GM19328 (cell line): Measurements from ENCODE around the gene HDAC9.

Experiments used
- ATAC-seq: cut with Tn5 transposase; IDR thresholded peaks from one replicate; pipeline ENCODE4 v1.9.1; 2021; ENCODE audit warnings: mild to moderate bottlenecking, moderate library complexity; ENCODE audit not compliant: unreplicated experiment

Gene HDAC9

DNA sequence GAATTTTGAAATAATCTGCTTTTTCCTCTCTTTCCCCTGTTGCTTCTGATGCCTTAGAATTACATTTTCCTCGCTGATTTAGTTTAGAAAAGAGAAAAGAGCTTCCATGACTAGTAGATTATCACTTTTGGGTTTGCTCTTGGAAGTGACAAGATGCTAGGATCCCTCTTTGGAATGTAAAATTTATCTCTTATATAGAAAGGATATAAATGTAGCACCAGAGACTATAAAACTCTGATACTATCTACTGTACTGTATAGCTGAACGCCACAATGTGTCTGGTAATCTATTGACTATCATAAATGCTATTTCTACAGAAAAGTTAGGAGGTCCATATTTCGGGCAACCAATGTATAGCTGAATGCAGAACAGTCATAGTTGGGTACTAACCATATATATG, 1.1 kb upstream of the HDAC9 start:
- ATAC-seq: no peak

DNA sequence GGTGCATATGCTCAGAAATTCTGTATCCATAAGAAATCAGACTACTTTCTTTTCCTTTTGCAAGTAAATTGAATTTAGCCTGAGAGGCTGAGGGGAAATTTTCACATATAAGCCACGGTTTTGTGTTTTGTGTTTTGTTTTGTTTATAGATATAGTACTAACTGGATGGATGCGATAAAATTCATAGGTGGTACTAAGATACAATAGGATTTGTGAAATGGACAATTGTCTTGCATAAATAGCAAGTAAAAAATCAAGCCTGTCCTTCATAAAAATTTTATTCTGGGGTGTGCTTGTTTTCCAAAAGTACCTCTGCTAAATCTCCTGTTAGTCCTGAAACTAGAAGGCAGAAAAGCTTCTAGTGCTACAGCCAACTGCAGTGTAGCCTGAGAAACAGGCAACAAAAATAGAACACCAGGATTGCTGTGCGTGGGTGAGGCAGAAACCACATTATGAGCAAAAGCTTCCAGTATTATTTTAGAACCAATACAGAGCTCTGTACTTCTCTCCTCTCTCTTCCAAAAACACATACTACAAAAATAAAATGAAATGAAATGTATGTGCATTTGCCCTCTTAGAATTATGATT, 634 bp upstream of the HDAC9 start:
- peak; percentile 40 for ATAC-seq

DNA sequence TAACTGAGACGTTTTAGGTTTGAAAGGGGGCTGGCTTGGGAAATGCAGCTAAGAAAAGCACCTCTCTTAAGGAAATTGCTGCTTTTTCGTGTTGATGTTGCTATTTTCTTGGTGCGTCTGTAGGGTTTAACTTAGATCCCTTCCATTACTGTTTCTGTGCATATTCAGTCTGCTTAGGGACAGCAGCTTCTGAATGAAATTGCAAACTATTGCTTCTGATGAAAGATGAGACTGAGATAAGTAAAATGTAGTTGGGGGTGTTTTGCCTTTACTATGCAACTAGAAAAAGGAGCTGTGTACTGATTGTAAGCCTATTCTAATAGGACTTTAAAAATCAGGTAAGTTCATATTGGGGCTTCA, 772 bp downstream of the HDAC9 start:
- no peak for ATAC-seq

DNA sequence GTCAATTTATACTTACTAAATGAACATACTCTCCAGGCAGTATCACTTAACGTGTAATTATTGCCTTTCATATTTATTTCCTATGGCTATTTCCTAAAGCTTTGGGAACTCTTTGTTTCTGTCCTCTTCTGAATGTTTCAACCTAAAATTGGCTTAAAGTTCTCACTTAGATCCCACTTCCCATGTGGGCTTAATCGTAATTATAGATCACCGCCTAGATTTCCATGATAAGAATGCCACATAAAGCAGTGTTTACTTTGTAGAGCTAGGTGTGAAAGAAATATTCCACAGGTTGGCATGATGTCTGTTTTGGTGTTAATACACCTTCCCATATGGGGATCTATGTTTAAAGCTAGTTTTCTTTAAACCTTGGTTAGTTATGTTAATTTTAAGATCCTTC, 1.5 kb downstream of the HDAC9 start:
- ATAC-seq: no peak

DNA sequence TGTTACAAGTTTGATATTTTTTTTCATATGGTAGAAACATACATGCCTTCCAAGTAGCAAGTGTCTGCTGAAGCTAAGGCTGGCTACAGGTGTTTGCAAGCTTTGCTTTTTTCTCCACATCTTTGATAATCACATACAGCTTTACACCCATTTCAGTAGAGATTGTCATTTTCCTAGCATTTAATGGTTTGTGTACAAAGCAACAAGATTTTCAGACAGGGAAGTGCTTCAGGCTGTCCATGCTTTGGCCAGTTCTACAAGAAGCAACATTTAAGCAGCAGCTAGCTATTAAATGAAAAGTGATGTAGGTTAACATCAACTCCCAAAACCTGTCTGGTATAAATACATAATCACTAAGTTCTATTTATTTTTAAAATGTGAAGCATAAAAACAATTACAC, 2.3 kb downstream of the HDAC9 start:
- no peak for ATAC-seq

DNA sequence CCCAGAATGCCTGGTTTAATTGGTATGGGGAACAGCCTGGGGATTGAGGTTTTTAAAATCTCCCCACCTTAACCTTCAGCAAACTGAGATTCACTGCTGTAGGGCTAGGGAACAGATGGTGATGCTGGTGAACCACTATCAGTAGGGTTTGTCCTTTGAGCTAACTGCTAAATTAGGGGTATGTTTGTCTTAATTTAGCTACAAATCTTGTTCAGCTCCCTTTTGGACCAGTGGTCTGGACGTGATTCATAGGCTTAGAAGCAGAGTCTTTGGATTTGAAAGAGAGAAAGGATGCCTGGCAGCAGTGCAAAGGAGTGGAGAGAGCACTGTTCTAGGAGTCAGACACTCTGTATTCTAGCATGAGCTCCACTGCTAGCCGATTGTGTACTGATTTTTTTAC, 2.8 kb downstream of the HDAC9 start:
- no peak for ATAC-seq

DNA sequence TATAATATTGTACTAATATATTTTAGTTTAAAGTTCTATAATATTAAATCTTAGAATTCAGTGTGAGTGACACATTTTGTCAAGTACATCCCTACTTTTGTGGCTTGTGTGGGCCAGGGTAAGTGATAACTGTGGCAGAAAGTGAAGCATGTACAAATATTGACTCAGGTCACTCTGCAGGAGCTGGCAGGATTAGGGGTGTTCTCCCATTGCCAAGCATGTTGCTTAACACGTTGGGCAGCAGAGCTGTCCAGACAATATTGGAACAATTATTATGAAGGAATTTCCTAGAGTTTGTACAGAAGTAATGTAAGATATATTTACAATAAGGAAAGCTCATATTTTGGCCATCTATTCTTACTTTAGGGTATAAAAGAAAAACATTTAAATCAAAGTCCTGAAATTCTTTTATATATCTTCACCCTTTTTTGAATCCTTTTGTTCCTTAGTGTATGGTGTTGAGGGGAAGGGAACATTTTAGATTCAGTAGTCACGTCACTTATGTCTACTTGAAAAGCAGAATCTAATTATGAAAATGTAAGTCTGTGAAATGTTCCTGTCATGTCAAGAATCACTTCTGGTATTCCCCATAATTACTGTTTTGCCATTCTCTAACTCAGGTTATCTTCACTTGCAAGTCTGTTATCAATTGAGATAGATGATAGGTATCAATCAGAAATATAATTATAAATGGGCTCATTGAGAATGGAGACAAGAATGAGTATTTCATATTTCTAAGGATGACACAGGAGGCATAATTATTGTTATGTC, 4.0 kb downstream of the HDAC9 start:
- ATAC-seq: no peak

DNA sequence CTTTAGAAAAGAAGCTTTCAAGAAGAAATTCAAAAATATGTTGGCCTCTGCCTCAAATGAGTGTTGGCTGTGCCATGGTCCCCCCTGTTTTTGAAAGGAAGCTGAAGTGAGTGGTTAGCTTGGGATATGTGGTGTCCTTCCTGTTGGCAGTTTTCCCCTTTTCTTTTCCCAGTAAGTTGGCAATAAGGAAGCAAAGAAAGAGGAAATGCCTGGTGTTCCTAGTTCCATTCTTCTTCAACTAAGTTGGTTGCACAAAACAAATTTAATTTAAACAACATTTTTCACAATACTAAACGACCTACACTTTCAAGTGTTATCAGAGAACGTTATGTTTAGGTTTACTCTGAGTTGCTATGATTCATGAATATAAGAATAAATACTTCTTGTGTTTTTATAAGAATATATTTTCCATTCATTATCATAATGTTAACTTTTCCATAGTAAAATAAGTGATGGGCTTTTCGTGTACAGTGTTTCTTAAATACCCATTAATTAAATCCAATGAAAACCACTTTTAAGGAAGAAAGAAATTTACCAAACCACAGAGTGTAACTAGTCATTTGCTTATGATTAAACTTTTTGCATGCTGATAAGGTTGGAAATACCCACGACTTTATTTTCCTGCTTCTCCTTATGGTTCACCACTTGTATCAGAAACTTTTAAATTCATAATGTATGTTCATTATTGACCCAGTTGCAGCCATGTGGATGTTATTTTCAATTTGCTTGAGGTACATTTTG, 7.7 kb downstream of the HDAC9 start:
- no peak for ATAC-seq

DNA sequence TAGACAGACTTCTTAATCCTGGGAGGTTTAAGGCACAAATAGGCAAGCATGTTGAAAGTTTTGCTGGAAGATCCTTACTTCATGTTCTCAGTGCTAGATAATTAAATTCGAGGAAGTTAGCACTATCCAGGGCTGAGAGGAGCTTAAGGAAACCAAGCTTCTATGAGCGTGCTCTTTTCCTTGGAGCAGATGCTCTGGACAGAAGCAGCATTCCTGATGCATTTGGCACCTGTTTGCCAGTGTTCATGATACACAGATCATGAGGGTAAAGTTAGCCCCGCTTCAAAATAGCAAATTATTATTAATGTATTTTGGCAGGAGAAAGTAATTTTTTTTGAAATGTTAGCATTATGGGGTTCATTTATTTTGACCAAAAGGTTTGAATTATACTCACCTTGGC, 9.4 kb downstream of the HDAC9 start:
- no peak for ATAC-seq

DNA sequence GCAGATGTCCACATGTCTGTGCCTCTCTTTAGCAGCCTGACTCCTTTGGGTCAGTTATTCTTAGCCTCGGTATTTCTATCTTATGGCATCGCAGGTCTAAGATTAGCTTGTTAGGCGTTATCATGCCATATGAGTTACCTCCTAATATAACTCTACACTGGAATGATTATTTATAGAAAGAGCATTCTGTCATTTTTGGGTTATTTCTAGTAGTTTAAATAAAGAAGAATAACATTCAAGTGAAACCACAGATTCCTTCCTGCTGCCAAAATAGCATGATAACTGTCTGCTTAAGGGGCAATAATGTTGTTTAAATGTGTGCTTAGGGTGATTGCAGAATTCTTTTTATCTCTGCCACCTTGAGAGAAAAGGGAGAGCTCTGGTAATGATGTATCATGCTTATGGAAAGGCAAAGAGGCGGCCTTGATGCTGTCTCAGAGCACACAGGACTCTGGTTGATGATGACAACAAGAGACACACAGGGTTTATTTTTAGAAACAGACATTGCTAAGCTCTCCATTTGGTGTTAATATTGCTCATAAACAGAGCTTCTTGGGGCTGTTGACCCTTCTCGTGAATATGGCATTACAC, 10.4 kb downstream of the HDAC9 start:
- ATAC-seq: peak; percentile 45

DNA sequence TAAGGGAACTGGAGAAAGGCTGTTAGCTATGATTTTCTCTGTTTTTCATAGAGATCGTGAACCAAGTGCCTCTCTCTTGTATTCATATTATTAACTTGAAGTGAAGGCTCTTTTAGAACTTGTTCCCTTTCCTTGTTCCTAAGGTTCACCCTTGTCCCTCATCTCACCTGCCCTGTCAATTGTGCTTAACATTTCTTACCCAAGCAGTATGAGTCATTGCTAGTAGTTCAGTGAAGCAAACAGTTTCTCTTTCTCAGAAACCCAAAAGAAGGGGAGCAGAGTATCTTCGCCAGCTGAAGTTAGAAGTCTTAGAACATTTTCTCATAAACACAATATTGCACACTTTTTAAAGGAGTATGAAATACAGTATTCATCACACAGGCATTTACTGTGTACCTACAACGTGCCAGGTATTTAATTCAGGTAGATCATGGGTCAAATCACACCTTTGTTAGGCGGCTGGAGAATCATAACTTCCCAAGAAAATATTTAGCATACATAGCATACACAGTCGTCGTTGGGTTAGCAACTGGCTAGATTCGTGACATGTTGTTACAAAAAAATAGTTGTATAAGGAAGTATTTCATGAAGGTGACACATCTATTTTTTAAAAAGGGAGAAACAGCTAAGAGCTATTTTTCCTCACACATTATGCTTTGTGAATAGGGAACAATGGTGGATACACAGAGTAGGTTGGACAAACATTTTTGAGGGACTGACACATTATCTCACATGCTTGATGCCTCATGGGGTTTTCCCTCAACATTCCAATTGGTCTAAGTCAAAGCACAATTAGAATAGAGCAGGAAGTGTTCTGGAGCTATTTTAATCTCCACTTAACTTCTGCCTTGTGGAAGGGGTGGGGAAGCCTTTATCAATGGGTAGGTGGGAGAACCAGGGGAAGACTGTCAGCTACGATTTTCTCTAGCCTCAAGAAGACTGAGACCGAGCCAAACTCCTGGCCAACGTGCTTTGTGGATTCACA, 13.2 kb downstream of the HDAC9 start:
- peak; percentile 81 for ATAC-seq

DNA sequence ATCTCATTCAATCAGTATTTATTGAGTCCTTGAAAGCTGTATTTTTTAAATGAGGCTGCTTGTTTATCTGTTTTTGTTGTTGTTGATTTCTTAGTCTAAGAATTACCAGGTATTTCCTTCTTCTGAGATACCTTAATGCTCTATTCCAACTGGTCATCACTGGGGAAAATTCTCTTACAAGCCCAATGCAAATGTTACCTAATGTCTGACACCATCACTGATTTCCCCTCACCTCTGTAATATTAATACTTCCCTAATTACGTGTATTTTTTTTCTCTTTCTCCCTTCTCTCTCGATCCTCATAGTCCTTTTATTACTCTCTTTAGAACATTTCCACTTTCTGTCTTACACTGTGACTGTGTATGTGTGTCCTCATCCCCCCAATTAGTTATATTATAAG, 13.9 kb downstream of the HDAC9 start:
- no peak for ATAC-seq

DNA sequence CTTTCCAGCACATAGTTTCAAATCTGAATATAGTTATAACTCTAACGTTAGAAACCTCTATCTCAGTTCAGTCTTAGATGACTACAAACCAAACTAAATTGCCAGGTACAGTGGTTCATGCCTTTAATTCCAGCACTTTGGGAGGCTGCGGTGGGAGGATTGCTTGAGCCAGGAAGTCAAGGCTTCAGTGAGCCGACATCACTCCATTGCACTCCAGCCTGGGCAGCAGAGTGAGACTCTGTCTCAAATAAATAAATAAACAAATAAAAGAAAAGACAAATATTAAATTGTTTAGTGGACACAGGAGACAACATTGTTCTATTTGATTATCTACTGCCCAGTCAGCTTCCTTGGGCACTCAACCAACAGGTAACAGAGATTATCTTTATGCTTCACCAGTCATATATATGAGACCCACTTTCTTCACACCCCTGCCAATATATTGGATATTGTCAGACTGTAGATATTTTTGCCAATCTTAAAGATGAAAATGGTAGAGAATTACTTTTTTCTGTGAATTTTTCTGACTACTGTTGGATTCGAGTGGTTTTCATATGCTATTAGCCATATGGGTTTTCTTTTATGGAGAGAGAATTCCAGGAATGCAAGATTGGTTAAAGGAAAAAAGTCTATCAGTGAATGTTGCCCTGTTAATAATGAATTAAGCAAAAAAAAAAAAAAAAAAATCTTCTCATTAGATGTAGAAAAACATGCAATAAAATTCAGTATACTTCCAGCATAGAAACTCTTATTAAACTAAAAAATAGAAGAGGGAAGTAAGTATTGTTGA, 16.0 kb downstream of the HDAC9 start:
- ATAC-seq: no peak

DNA sequence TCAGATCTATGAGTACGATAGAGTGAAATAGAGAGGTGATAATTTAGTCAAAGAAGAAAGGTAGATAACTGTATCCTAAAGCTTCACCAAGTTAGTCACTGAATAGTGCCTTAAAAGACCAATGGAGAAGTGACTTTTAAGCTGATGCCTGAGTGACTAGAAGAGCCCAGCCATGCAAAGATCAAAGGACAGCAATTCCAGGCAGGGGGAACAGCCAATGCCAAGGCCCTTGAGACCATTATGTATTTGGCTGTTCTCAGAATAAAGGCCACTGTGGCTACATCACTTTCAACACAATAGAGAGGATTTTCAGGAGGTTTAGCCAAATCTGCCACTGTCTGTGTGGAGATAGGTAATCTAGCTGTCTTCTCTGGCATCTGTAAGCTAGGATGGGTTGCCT, 17.8 kb downstream of the HDAC9 start:
- no peak for ATAC-seq

DNA sequence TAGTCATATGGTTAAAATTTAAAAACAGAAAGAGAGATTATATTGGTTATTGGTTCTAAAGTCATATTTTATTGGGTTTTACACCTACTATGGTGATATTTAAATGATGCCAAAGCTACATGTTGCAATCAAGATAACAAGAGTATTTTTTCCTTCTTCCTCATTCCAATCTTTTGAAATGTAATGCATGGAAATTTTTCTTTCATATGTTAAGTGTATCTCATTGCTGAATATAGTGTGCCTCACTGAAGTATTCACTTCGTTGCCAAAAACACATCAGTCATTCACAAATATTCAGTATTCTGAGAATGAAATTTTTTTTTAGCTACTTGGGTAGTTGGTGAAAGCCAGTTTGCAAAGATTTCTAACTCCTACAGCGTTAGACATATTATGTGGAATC, 19.5 kb downstream of the HDAC9 start:
- no peak for ATAC-seq

DNA sequence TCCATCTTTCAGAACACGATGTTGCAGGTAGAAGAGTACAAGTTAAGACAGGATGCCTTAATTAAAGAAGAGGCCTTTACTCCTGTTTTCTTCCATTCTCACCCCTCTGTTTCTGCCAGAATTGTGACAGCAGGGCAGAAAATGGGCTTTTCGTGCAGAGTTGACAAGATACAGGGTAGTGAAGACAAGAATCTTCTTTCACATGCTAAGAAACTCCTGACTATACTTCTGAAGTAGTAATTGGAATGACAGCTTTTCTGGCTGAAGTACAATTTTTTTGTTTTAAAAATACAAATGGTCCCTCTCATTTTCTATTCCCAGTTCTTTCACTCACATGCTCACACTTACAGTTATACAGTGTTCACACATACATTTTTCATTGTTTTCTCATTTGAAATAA, 22.1 kb downstream of the HDAC9 start:
- ATAC-seq: no peak

DNA sequence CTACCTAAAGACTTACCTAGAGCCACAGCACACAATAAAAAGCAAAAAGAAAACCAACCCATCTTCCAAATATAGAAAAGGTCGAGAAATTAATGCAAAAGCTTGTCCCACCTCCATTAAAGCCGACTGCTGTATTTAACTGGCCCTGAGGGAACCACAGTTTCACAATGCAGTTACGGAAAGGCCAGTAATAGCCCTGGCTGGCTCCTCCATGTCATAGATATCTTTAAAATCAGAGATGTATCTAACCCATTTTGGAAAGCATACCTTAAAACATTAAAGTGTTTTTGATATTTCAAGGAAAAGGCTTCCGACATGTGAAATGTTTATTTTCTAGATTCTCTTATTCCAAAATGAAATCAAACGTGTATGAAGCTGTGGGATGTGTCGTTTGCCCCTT, 23.0 kb downstream of the HDAC9 start:
- ATAC-seq: no peak

DNA sequence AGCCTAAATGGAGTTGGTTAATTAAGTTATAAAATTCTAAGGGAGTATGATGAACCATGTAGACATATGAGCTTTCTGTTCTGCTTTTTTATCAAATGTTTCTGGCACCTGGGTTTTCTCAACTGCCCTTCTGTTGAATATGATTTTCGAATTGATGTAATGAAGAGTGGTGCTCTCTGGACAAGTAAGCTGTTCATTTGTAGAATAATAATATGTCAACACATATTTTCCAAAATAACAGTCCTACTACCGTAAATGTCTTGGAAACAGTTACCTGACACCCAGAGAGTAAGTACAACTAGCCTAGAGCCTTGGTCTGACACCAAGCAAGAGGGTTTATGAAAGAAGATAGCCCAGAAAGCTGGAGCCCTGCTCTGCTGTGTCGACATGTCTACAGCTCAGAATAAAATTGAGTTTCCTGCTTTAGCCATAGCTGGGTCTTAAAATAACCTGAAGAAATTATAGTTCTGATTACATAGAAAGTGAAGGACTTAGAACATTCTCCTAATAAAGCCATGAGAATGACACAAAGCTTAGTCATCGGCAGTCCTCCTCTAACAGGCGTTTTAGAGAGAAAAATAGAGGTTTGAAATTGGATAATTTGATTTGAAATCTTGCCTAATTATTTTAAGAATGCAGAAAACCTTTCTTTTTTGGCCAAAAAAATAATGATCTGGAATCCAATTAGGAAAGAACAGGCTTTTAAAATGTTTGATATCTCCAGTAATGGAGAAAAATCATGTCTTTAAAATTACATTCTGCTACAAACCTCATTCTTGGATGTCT, 25.1 kb downstream of the HDAC9 start:
- peak; percentile 67 for ATAC-seq

DNA sequence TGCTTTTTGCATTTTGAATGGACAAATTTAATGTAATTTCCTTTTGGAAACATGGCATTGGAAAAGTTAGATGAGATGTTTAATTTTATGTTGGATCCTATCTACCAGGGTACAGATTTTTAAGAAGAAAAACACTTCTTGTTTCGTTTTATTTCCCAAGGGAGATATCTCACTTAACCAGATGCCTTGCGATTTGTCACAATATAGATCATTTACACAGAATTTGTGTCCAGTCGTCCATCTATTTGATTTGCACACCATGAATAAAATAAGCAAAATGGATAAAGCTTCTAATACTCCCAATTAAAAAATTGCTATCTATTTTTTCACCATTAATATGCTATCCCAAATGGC, 25.7 kb downstream of the HDAC9 start:
- ATAC-seq: no peak
